Measurements from ENCODE around the gene LPCAT4. TPM values are rescaled to one million over a fixed set of nuclear protein-coding genes. Genes with fewer than 3 reads are reported as not detected.
A peak's percentile ranks its signal among the peaks of the same experiment; 100 is the strongest.

LPCAT4 gene
- total and polyA plus RNA-seq, 2 donors (not counting 1 experiment from before 2014, with no cell fraction given): 6.3 to 21.8 TPM

- TF ChIP-seq CTCF (conservative IDR thresholded peaks at IDR 0.05 in 1 of 2, IDR thresholded peaks at IDR 0.05 in 1 of 2; ENCODE audit: low read depth in 1 of 2, low read length in 2 of 2) (no peak), EZH2 (IDR thresholded peaks at IDR 0.05; ENCODE audit: low read length, missing control alignments) (no peak)
- Histone ChIP-seq H3K4me2 (ENCODE audit: extremely low read depth, insufficient read depth, low read length) (no peak overlapping the region), H3K4me1 (ENCODE audit: control insufficient read depth, extremely low read depth, insufficient read depth, low read length) (peaks cover 6% of the 10 kb centered on the region), H3K9ac (ENCODE audit: insufficient read depth, low read length) (no peak overlapping the region), H3K36me3 (ENCODE audit: control insufficient read depth, insufficient read depth, low read length) (no peaks in the 10 kb centered on the region), H2AFZ (ENCODE audit: low read length) (no peak overlapping the region), H3K27ac (ENCODE audit: insufficient read depth, low read length) (no peak overlapping the region), H3K79me2 (ENCODE audit: control insufficient read depth, insufficient read depth, low read length) (peaks cover 19% of the 10 kb centered on the region), H3K9me3 (ENCODE audit: control insufficient read depth, insufficient read depth, low read depth, low read length) (no peaks in the 10 kb centered on the region), H3K4me3 (replicated peaks in 1 of 4; ENCODE audit: control extremely low read depth in 1 of 4, insufficient read depth in 1 of 4, low read depth in 3 of 4, low read length in 4 of 4) (no peak overlapping the region), H4K20me1 (ENCODE audit: control insufficient read depth, extremely low read depth, insufficient read depth, low read length) (no peaks in the 10 kb centered on the region), H3K27me3 (ENCODE audit: control insufficient read depth, insufficient read depth, low read length) (no peaks in the 10 kb centered on the region)
- DNase-seq (ENCODE audit: low read depth in 2 of 2): no peak
Measured at GRCh38 chr15:34339946-34340345, 27.1 kb downstream of the LPCAT4 start.

GRCh38 chr15:34338347-34338746 is 28.6 kb downstream of the LPCAT4 start:
- no peaks in the 10 kb centered on the region for H3K27me3 ChIP-seq (ENCODE audit: control insufficient read depth, insufficient read depth, low read length)

GRCh38 chr15:34337557-34338306 is 29.3 kb downstream of the LPCAT4 start, which contains the start of gene SLC12A6:
TSS of gene SLC12A6 (minus strand) at chr15:34337781. CDS start at chr15:34336680, 1,101 bp downstream.
- peaks cover 17% of the 10 kb centered on the region for H3K79me2 ChIP-seq (ENCODE audit: control insufficient read depth, insufficient read depth, low read length)

More at GRCh38 chr15:34338347-34338746, 28.6 kb downstream of the LPCAT4 start:
- Histone ChIP-seq H3K4me2 (ENCODE audit: extremely low read depth, insufficient read depth, low read length) (peak overlapping the region; percentile 23), H3K9ac (ENCODE audit: insufficient read depth, low read length) (no peak overlapping the region), H3K4me3 (replicated peaks in 1 of 4; ENCODE audit: control extremely low read depth in 1 of 4, insufficient read depth in 1 of 4, low read depth in 3 of 4, low read length in 4 of 4) (peak overlapping the region in 2 of 4 experiments; percentile 44 to 47), H4K20me1 (ENCODE audit: control insufficient read depth, extremely low read depth, insufficient read depth, low read length) (no peaks in the 10 kb centered on the region), H3K27ac (ENCODE audit: insufficient read depth, low read length) (peak overlapping the region; percentile 58), H2AFZ (ENCODE audit: low read length) (no peak overlapping the region), H3K79me2 (ENCODE audit: control insufficient read depth, insufficient read depth, low read length) (peaks cover 19% of the 10 kb centered on the region), H3K9me3 (ENCODE audit: control insufficient read depth, insufficient read depth, low read depth, low read length) (no peaks in the 10 kb centered on the region), H3K4me1 (ENCODE audit: control insufficient read depth, extremely low read depth, insufficient read depth, low read length) (peaks cover 7% of the 10 kb centered on the region), H3K36me3 (ENCODE audit: control insufficient read depth, insufficient read depth, low read length) (no peaks in the 10 kb centered on the region)
- no peak for DNase-seq (ENCODE audit: low read depth in 2 of 2)
- TF ChIP-seq EZH2 (IDR thresholded peaks at IDR 0.05; ENCODE audit: low read length, missing control alignments) (no peak), CTCF (conservative IDR thresholded peaks at IDR 0.05 in 1 of 2, IDR thresholded peaks at IDR 0.05 in 1 of 2; ENCODE audit: low read depth in 1 of 2, low read length in 2 of 2) (no peak)

More at GRCh38 chr15:34337557-34338306, 29.3 kb downstream of the LPCAT4 start, which contains the start of gene SLC12A6:
- no peaks in the 10 kb centered on the region for H4K20me1 ChIP-seq (ENCODE audit: control insufficient read depth, extremely low read depth, insufficient read depth, low read length)
- H3K9me3 ChIP-seq (ENCODE audit: control insufficient read depth, insufficient read depth, low read depth, low read length): no peaks in the 10 kb centered on the region
- TF ChIP-seq EZH2 (IDR thresholded peaks at IDR 0.05; ENCODE audit: low read length, missing control alignments) (no peak), CTCF (conservative IDR thresholded peaks at IDR 0.05 in 1 of 2, IDR thresholded peaks at IDR 0.05 in 1 of 2; ENCODE audit: low read depth in 1 of 2, low read length in 2 of 2) (no peak)
- peak; percentile 89 to 92 for DNase-seq (ENCODE audit: low read depth in 2 of 2)
- peak within 1 kb of the TSS; percentile 58 for H3K27ac ChIP-seq (ENCODE audit: insufficient read depth, low read length)
- no peaks in the 10 kb centered on the region for H3K36me3 ChIP-seq (ENCODE audit: control insufficient read depth, insufficient read depth, low read length)
- peak within 1 kb of the TSS; percentile 77 for H3K9ac ChIP-seq (ENCODE audit: insufficient read depth, low read length)
- peak within 1 kb of the TSS; percentile 94 for H2AFZ ChIP-seq (ENCODE audit: low read length)
- peak within 1 kb of the TSS; percentile 77 to 88 (median 86) for H3K4me3 ChIP-seq (replicated peaks in 1 of 4; ENCODE audit: control extremely low read depth in 1 of 4, insufficient read depth in 1 of 4, low read depth in 3 of 4, low read length in 4 of 4)
- H3K27me3 ChIP-seq (ENCODE audit: control insufficient read depth, insufficient read depth, low read length): no peaks in the 10 kb centered on the region
- peaks cover 7% of the 10 kb centered on the region for H3K4me1 ChIP-seq (ENCODE audit: control insufficient read depth, extremely low read depth, insufficient read depth, low read length)
- H3K4me2 ChIP-seq (ENCODE audit: extremely low read depth, insufficient read depth, low read length): peak within 1 kb of the TSS; percentile 92

Measured in fibroblast of lung (primary cell).